Naive B cell (primary cell): ENCODE data around the gene SLC35F1. TPM values are rescaled to one million over a fixed set of nuclear protein-coding genes. Genes with fewer than 3 reads are reported as not detected.

Experiments used
- ATAC-seq, 2 donors: fragments of 150-1000 bp; cut with Tn5 transposase; 2 replicates each; pipeline ENCODE4 v1.10.0; 2021; ENCODE audit warnings: low read depth in 2 of 2, mild to moderate bottlenecking in 2 of 2, moderate library complexity in 2 of 2
- DNase-seq: peaks from one replicate; pipeline ENCODE4 v3.0.0; 2022
- H3K27ac Mint-ChIP-seq, 6 donors: one replicate each; pipeline ENCODE4 v1.8.0; 2020 to 2022; ENCODE audit warnings: mild to moderate bottlenecking in 6 of 6, mixed read lengths in 6 of 6, moderate library complexity in 5 of 6, inconsistent platforms in 2 of 6
- H3K27me3 Mint-ChIP-seq, 3 donors: one replicate each; pipeline ENCODE4 v1.8.0; 2021 to 2022; ENCODE audit warnings: mixed read lengths in 3 of 3, mild to moderate bottlenecking in 1 of 3
- H3K36me3 Mint-ChIP-seq, 2 donors: one replicate each; pipeline ENCODE4 v1.8.0; 2020 to 2022; ENCODE audit warnings: mixed read lengths in 2 of 2, inconsistent platforms in 1 of 2, mild to moderate bottlenecking in 1 of 2
- H3K4me1 Mint-ChIP-seq, 3 donors: one replicate each; pipeline ENCODE4 v1.8.0; 2020 to 2022; ENCODE audit warnings: mixed read lengths in 3 of 3, inconsistent platforms in 1 of 3, mild to moderate bottlenecking in 1 of 3, moderate library complexity in 1 of 3
- H3K4me3 Mint-ChIP-seq, 8 donors: one replicate each; pipeline ENCODE4 v1.8.0; 2020 to 2022; ENCODE audit warnings: mild to moderate bottlenecking in 8 of 8, mixed read lengths in 8 of 8, moderate library complexity in 8 of 8, inconsistent platforms in 2 of 8
- H3K9me3 Mint-ChIP-seq, 7 donors: one replicate each; pipeline ENCODE4 v1.8.0; 2020 to 2022; ENCODE audit warnings: mixed read lengths in 7 of 7, mild to moderate bottlenecking in 5 of 7, inconsistent platforms in 2 of 7, moderate library complexity in 1 of 7
- polyA plus RNA-seq, 6 donors: library from polyadenylated mRNA; unstranded; fragments of 300-500 nt; fragmentation: Illumina TruSeq; gene quantifications; one replicate each; pipeline ENCODE4 v1.2.3, GENCODE V29; 2021; ENCODE audit warnings: low read depth in 6 of 6

SLC35F1 gene
- polyA plus RNA-seq, 6 donors from 2014 or later = not detected

GRCh38 chr6:118334634-118335033, 427.6 kb downstream of the SLC35F1 start:
- ATAC-seq = no peak
- Mint-ChIP-seq H3K4me3 (no peak overlapping the region), H3K36me3 (no peaks in the 10 kb centered on the region)

DNA sequence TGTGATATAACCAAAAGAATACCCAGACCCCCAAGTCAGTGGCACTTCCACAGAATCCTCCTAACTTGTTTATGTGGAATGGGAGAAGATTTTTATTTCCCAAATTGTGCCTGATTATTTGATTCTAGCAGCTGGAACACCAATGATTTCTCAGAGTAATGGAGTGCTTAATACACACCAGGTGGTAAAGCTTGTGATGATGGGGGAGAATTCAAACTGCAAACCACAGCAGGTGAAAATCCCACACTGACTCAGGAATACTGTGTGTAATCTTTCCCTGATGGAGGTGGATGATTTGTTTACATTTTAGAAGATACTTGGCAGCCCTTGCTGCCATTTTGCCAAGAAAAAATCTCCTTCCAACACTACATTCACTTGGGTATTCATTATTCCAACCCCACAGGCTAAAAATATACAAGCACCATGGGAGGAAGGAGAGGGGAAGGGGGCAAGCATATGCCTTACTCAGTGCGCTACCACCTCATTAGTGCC, 428.3 kb downstream of the SLC35F1 start:
- H3K27ac Mint-ChIP-seq = no peak overlapping the region
- H3K36me3 Mint-ChIP-seq = no peaks in the 10 kb centered on the region
- peaks cover 0 to 8% (median 4%) of the 10 kb centered on the region in 3 donors for H3K27me3 Mint-ChIP-seq
- H3K4me3 Mint-ChIP-seq = no peak overlapping the region
- ATAC-seq (no peak), DNase-seq (no peak)
- H3K9me3 Mint-ChIP-seq = peaks cover 9 to 46% (median 19%) of the 10 kb centered on the region in 7 donors
- no peaks in the 10 kb centered on the region for H3K4me1 Mint-ChIP-seq

More at GRCh38 chr6:118334634-118335033, 427.6 kb downstream of the SLC35F1 start:
- H3K27me3 Mint-ChIP-seq = peaks cover 0 to 4% (median under 1%) of the 10 kb centered on the region in 3 donors
- no peak overlapping the region for H3K27ac Mint-ChIP-seq
- H3K9me3 Mint-ChIP-seq = peaks cover 9 to 40% (median 19%) of the 10 kb centered on the region in 7 donors
- no peaks in the 10 kb centered on the region for H3K4me1 Mint-ChIP-seq
- DNase-seq = no peak

- Mint-ChIP-seq H3K27ac (no peak overlapping the region), H3K36me3 (peaks cover 9% of the 10 kb centered on the region in 2 donors), H3K4me3 (no peak overlapping the region), H3K27me3 (peaks cover 3 to 9% (median 8%) of the 10 kb centered on the region in 3 donors), H3K9me3 (peaks cover 6 to 39% (median 15%) of the 10 kb centered on the region in 7 donors), H3K4me1 (no peaks in the 10 kb centered on the region)
- ATAC-seq = no peak
- DNase-seq = no peak
Observed at GRCh38 chr6:118344014-118344670, 437.1 kb downstream of the SLC35F1 start.

- peaks cover 0 to 8% (median 0%) of the 10 kb centered on the region in 7 donors for H3K9me3 Mint-ChIP-seq
- no peak overlapping the region for H3K4me3 Mint-ChIP-seq
- H3K27me3 Mint-ChIP-seq = peaks cover 0 to 12% (median 4%) of the 10 kb centered on the region in 3 donors
- DNase-seq (no peak), ATAC-seq (no peak)
- H3K4me1 Mint-ChIP-seq = peaks cover 0 to 2% (median 0%) of the 10 kb centered on the region in 3 donors
- peaks cover 0 to 13% of the 10 kb centered on the region in 2 donors for H3K36me3 Mint-ChIP-seq
- H3K27ac Mint-ChIP-seq = peak overlapping the region in 1 of 6 donors; percentile 3
Observed at GRCh38 chr6:118350881-118351430, 443.9 kb downstream of the SLC35F1 start.

- DNase-seq (no peak), ATAC-seq (no peak)
- Mint-ChIP-seq H3K4me1 (peaks cover 0 to 2% (median 0%) of the 10 kb centered on the region in 3 donors), H3K9me3 (peaks cover 0 to 8% (median 0%) of the 10 kb centered on the region in 7 donors), H3K36me3 (peaks cover 0 to 10% of the 10 kb centered on the region in 2 donors), H3K4me3 (no peak overlapping the region), H3K27me3 (peaks cover 4 to 13% (median 11%) of the 10 kb centered on the region in 3 donors), H3K27ac (no peak overlapping the region)
Observed at GRCh38 chr6:118353564-118353963, 446.5 kb downstream of the SLC35F1 start.

GRCh38 chr6:118354641-118355040, 447.6 kb downstream of the SLC35F1 start:
- peaks cover 0 to 2% (median 0%) of the 10 kb centered on the region in 3 donors for H3K4me1 Mint-ChIP-seq
- peaks cover 4 to 16% (median 9%) of the 10 kb centered on the region in 3 donors for H3K27me3 Mint-ChIP-seq
- no peak overlapping the region for H3K4me3 Mint-ChIP-seq
- H3K27ac Mint-ChIP-seq = no peak overlapping the region
- DNase-seq = no peak
- no peak for ATAC-seq
- no peaks in the 10 kb centered on the region for H3K36me3 Mint-ChIP-seq
- peaks cover 0 to 8% (median 0%) of the 10 kb centered on the region in 7 donors for H3K9me3 Mint-ChIP-seq

GRCh38 chr6:118356054-118356453, 449.0 kb downstream of the SLC35F1 start:
- H3K36me3 Mint-ChIP-seq = no peaks in the 10 kb centered on the region
- ATAC-seq = no peak
- H3K4me3 Mint-ChIP-seq = no peak overlapping the region
- peaks cover 0 to 10% (median 0%) of the 10 kb centered on the region in 7 donors for H3K9me3 Mint-ChIP-seq
- H3K27ac Mint-ChIP-seq = no peak overlapping the region
- no peak for DNase-seq
- H3K4me1 Mint-ChIP-seq = peaks cover 0 to 2% (median 0%) of the 10 kb centered on the region in 3 donors
- H3K27me3 Mint-ChIP-seq = peaks cover under 1 to 16% (median under 1%) of the 10 kb centered on the region in 3 donors

DNA sequence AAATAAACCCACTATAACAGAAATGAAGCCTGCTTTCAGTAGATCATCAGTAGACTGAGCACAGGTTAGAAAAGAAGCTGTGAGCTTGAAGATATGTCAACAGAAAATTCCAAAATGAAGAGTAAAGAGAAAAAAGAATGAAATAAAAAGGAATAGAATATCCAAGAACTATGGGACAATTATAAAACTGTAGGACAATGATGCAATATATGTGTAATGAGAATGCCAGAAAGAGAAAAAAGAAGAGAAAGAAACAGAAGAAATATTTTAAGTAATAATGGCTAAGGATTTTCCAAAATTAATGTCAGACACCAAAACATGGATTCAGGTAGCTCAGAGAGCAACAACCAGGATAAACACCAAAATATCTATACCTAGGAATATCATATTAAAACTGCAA, 449.6 kb downstream of the SLC35F1 start:
- no peaks in the 10 kb centered on the region for H3K36me3 Mint-ChIP-seq
- no peak overlapping the region for H3K27ac Mint-ChIP-seq
- ATAC-seq = no peak
- peaks cover 0 to 10% (median 0%) of the 10 kb centered on the region in 7 donors for H3K9me3 Mint-ChIP-seq
- peak overlapping the region in 1 of 8 donors; percentile 23 for H3K4me3 Mint-ChIP-seq
- H3K27me3 Mint-ChIP-seq = peaks cover 0 to 16% (median 0%) of the 10 kb centered on the region in 3 donors
- DNase-seq = no peak
- peaks cover 0 to 2% (median 0%) of the 10 kb centered on the region in 3 donors for H3K4me1 Mint-ChIP-seq

Other genes with a start within 250 kb of the SLC35F1 start
- 10 to 100 TPM; 10.8 to 22.8 (median 13.4) TPM for gene NUS1, start 231.8 kb upstream of the SLC35F1 start, polyA plus RNA-seq